LNCaP clone FGC (cell line): ENCODE results near the gene HSD17B4.

ENCODE experiments used
- DNase-seq: peaks from one replicate; pipeline ENCODE4 v3.0.0-alpha.2; 2011; ENCODE audit warnings: low read depth
- H3K4me3 ChIP-seq: 2 replicates; pipeline ENCODE4 v1.5.1; 2011; ENCODE audit warnings: mild to moderate bottlenecking, low read depth, low read length, control low read depth
- TF ChIP-seq, protein P1 (sequence below): IDR thresholded peaks from 2 replicates; pipeline ENCODE4 v1.5.1; 2012; ENCODE audit warnings: mild to moderate bottlenecking; ENCODE audit not compliant: control insufficient read depth, insufficient read depth; ENCODE audit errors: extremely low read depth

The HSD17B4 gene, protein sequence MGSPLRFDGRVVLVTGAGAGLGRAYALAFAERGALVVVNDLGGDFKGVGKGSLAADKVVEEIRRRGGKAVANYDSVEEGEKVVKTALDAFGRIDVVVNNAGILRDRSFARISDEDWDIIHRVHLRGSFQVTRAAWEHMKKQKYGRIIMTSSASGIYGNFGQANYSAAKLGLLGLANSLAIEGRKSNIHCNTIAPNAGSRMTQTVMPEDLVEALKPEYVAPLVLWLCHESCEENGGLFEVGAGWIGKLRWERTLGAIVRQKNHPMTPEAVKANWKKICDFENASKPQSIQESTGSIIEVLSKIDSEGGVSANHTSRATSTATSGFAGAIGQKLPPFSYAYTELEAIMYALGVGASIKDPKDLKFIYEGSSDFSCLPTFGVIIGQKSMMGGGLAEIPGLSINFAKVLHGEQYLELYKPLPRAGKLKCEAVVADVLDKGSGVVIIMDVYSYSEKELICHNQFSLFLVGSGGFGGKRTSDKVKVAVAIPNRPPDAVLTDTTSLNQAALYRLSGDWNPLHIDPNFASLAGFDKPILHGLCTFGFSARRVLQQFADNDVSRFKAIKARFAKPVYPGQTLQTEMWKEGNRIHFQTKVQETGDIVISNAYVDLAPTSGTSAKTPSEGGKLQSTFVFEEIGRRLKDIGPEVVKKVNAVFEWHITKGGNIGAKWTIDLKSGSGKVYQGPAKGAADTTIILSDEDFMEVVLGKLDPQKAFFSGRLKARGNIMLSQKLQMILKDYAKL

DNA sequence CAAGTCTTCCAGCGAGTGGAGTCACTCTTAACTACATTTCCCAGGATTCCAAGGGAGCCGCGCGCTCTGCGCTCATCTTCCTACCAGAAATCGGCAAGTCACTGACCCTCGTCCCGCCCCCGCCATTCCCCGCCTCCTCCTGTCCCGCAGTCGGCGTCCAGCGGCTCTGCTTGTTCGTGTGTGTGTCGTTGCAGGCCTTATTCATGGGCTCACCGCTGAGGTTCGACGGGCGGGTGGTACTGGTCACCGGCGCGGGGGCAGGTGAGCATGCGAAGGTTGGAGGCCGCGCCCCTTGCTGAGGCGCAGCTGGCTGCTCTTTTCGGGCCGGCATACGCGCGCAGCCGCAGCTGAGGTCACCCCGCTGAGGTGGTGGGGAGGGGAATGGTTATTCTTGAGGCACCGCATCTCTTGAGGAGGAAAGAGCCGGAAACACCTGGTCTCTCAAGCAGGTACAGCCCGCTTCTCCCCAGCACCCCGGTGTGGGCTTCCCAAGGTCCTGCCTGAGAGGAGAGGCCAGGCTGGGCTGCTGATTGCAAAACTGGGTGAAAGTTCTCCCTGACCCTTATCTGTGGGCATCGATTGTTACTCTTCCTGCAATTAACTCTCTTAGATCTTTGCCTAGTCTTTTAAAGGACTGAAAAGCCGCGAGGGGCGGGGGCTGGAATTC, at the start of gene HSD17B4:
Gene HSD17B4, plus strand, starts transcription at position 125 of the 667 bp plus-strand sequence. Its CDS starts 79 bp downstream, at position 204.
- DNase-seq = peak; percentile 83
- TF ChIP-seq, protein P1, sequence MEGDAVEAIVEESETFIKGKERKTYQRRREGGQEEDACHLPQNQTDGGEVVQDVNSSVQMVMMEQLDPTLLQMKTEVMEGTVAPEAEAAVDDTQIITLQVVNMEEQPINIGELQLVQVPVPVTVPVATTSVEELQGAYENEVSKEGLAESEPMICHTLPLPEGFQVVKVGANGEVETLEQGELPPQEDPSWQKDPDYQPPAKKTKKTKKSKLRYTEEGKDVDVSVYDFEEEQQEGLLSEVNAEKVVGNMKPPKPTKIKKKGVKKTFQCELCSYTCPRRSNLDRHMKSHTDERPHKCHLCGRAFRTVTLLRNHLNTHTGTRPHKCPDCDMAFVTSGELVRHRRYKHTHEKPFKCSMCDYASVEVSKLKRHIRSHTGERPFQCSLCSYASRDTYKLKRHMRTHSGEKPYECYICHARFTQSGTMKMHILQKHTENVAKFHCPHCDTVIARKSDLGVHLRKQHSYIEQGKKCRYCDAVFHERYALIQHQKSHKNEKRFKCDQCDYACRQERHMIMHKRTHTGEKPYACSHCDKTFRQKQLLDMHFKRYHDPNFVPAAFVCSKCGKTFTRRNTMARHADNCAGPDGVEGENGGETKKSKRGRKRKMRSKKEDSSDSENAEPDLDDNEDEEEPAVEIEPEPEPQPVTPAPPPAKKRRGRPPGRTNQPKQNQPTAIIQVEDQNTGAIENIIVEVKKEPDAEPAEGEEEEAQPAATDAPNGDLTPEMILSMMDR = no peak
- H3K4me3 ChIP-seq = peak within 1 kb of the TSS; percentile 89

DNA sequence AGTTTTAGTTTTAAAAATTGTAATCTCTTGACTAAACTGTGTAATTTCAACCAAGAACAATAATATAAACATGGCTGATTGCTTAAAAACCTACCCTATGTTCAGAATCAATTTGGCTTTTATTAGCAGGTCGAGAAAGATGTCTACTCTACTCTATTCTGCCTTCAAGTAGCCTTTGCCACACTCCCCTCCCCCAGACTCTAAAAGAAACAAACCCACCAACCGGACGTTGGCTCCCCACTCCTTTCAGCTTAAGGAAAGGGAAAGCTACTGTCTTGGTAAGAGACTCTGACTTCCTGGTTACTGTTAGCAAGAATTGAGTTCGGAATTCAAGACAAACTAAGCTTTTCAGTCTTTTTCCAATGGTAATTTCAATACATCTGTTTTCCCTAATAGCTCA, 49.7 kb upstream of the HSD17B4 start:
- no peak for DNase-seq
- TF ChIP-seq, protein P1 = no peak

DNA sequence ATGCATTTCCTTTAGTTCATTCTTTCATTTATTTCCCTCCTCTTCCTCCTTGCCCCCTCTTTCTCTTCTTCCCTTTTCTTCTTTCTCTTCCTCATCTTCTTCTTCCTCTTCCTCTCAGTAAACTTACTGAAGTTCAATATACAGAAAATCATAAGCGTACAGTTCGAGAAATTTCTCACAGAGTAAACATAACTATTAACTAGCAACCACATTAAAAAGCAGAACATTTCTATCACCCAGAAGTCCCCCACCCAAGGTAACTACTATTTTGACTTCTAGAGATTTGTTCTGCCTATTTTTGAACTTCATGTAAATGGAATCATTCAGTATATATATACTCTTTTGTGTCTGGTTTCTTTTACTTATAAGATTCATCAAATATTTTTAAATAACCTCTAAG, 48.3 kb upstream of the HSD17B4 start:
- no peak for DNase-seq
- TF ChIP-seq, protein P1 = no peak
- H3K4me3 ChIP-seq = no peak overlapping the region

More for the DNA sequence above, 49.7 kb upstream of the HSD17B4 start:
- no peak overlapping the region for H3K4me3 ChIP-seq

DNA sequence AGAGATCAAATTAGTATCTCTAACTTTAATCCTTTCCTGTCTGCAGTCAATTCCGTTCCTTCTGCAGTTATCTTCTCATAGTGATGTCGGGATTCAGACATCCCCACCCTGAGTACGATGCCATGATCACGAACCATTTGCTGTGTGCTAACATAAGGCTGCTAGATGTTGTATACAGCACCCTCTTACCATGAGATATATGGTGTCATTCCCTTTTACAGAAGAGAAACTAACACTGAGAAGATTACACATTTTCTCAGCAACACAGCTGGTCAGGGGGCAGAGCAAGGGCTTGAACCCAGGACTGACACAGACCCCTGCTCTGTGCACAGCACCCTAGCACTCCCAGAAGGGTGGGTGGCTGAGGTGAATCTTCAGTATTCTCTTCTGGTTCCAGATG, 46.9 kb upstream of the HSD17B4 start:
- no peak overlapping the region for H3K4me3 ChIP-seq
- TF ChIP-seq, protein P1 = no peak
- DNase-seq = no peak

DNA sequence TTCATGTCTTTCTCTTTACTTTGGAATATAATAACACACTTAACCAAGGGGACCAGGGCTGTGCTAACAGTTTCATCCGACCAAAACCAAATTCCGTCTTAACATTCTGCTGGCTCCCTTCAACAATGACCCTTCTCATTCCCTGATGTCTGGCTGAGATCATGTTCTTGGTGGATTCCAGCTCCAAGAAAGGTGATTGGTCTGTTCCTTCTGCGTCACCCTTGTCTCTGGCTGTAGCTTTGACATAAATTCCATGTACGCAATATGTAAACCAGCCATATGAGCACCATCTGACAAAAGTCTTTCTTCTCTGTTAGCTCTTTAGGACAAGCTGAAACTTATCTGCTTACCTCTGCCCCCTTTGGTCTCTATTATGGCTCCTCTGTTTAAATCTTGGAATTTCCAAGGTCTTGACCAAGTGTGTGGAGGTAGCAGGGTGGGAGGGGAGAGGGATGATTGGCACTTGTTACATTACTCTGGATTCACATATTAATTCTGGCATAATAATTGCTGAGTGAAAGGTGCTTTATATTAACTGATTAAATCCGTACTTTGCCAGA, 45.7 kb upstream of the HSD17B4 start:
- TF ChIP-seq, protein P1 = no peak
- H3K4me3 ChIP-seq = no peak overlapping the region
- no peak for DNase-seq

DNA sequence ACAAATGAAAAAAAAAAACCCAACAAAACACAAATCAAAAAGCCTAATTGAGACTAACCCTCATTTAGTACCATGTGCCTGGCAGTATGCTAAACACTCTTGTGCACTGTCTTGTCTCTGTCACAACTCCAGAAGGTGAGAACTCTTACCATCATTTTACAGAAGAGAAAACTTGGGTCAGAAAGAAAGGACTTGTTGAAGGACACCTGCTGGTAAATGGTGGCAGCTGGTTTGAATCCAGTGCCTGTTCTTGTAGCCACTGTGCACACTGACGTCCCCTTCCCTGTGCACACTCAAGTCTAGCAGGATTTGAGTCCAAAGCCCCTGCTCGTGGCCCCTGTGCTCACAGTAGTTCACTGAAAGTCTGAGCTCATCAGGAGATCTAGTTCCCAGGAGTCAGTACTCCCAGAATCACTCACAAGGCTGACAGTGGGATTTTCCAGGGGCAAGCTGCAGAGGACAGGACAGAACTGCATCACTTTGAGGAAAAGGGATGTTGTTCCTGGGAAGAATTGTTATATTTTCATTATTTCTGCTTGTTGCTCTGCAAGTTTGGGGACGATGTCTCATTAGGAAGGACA, 43.0 kb upstream of the HSD17B4 start:
- TF ChIP-seq, protein P1 = no peak
- DNase-seq = no peak

More for the DNA sequence above, 43.0 kb upstream of the HSD17B4 start:
- H3K4me3 ChIP-seq = no peak overlapping the region
